HepG2 (cell line): ENCODE data around the gene MBD3. TPM values are rescaled to one million over a fixed set of nuclear protein-coding genes. Genes with fewer than 3 reads are reported as not detected.
"Not testable (repeated sequence)": the region's sequence is repeated elsewhere in the genome, so short reads cannot be mapped to it uniquely, and the experiment has no call there.

Source experiments
- ATAC-seq: fragments of 200-7000 bp; cut with Tn5 transposase; 3 replicates; pipeline ENCODE4 v1.9.1; 2020; ENCODE audit warnings: mild to moderate bottlenecking, moderate library complexity
- BruUV-seq: library from RNA; stranded (reverse); fragments of 400-500 nt; replicated peaks from 2 replicates; lab custom pipeline; 2021; lab: Mats Ljungman, UMichigan
- CTCF ChIA-PET: fragments of 300-600 bp; formaldehyde crosslinking; extraction: SDS; loops from one replicate; lab custom pipeline; 2021; ENCODE audit warnings: low total read pairs, inconsistent platforms, low intra/inter-chr PET ratio; lab: Yijun Ruan, JAX
- POLR2A ChIA-PET: fragments of 350-600 bp; sonication (Branson Sonifier 250); formaldehyde crosslinking; loops from one replicate; lab custom pipeline; 2020; ENCODE audit warnings: antibody characterized with exemption, inconsistent platforms; lab: Yijun Ruan, JAX
- DNase-seq: peaks from one replicate; pipeline ENCODE4 v3.0.0-alpha.2; 2015; ENCODE audit warnings: low spot score
- FAIRE-seq: peaks from 3 replicates; lab custom pipeline; 2011; peaks lifted over from hg19 to GRCh38; lab: Jason Lieb, UNC
- H2AFZ ChIP-seq: one replicate; pipeline ENCODE4 v1.6.1; 2011; ENCODE audit warnings: low read length, inconsistent platforms
- H3K27ac ChIP-seq: fragments of 300-600 bp; 3 replicates; pipeline ENCODE4 v1.8.0; 2011; ENCODE audit warnings: mixed run types, mild to moderate bottlenecking, mixed read lengths, low read length, inconsistent platforms; ENCODE audit not compliant: insufficient read depth; ENCODE audit errors: extremely low read length
- H3K27me3 ChIP-seq, 2 experiments: fragments of 200-600 bp in 1 of 2; 2 replicates in 1 of 2; 3 replicates in 1 of 2; pipeline versions ENCODE4 v1.6.0 to v1.8.0; 2011; ENCODE audit warnings: low read length in 2 of 2, mild to moderate bottlenecking in 2 of 2, moderate library complexity in 2 of 2, inconsistent platforms in 1 of 2; ENCODE audit not compliant: insufficient read depth in 2 of 2, control insufficient read depth in 1 of 2
- H3K36me3 ChIP-seq, 2 experiments: fragments of 200-600 bp in 1 of 2; replicated peaks in 1 of 2; 2 replicates in 1 of 2; 3 replicates in 1 of 2; pipeline versions ENCODE4 v1.5.1 to v1.8.0; 2011; ENCODE audit warnings: low read length in 2 of 2, inconsistent platforms in 1 of 2; ENCODE audit not compliant: insufficient read depth in 2 of 2, control insufficient read depth in 1 of 2
- H3K4me1 ChIP-seq: 2 replicates; pipeline ENCODE4 v1.5.1; 2012; ENCODE audit warnings: low read length, inconsistent platforms; ENCODE audit not compliant: insufficient read depth
- H3K4me2 ChIP-seq: 2 replicates; pipeline ENCODE4 v1.6.0; 2011; ENCODE audit warnings: low read depth, low read length, inconsistent platforms
- H3K4me3 ChIP-seq, 3 experiments: fragments of 200-600 bp in 1 of 3; sonication (generic), shearing (Covaris generic) in 1 of 3; replicated peaks in 1 of 3; 2 replicates each; pipeline ENCODE4 v1.5.1; 2011 to 2016; ENCODE audit warnings: low read length in 3 of 3, inconsistent platforms in 2 of 3, low read depth in 2 of 3, mild to moderate bottlenecking in 2 of 3, control low read depth in 1 of 3, mixed read lengths in 1 of 3; ENCODE audit not compliant: insufficient read depth in 1 of 3
- H3K79me2 ChIP-seq: one replicate; pipeline ENCODE4 v1.6.1; 2011; ENCODE audit warnings: low read length, inconsistent platforms; ENCODE audit not compliant: insufficient read depth
- H3K9ac ChIP-seq: 2 replicates; pipeline ENCODE4 v1.6.0; 2011; ENCODE audit warnings: mild to moderate bottlenecking, low read depth, low read length, inconsistent platforms; ENCODE audit not compliant: insufficient read depth
- H3K9me3 ChIP-seq: 2 replicates; pipeline ENCODE4 v1.5.1; 2012; ENCODE audit warnings: mild to moderate bottlenecking, low read length
- H4K20me1 ChIP-seq: 2 replicates; pipeline ENCODE4 v1.6.0; 2011; ENCODE audit warnings: inconsistent platforms, mild to moderate bottlenecking, low read length, moderate library complexity; ENCODE audit not compliant: insufficient read depth
- GRHL1 ChIP-seq: sonication (generic); formaldehyde crosslinking; conservative IDR thresholded peaks from 2 replicates; pipeline ENCODE4 v1.8.0; 2022; ENCODE audit warnings: missing genetic modification reagents
- ISL2 ChIP-seq: sonication (generic); formaldehyde crosslinking; IDR thresholded peaks from 2 replicates; pipeline ENCODE4 v1.5.0; 2020; ENCODE audit warnings: missing genetic modification reagents
- NR2F6 ChIP-seq, 2 experiments: IDR thresholded peaks; 2 replicates each; pipeline ENCODE4 v1.6.1; 2016; ENCODE audit warnings: antibody characterized with exemption in 1 of 2, mild to moderate bottlenecking in 1 of 2
- PRMT3 ChIP-seq: sonication (generic); formaldehyde crosslinking; IDR thresholded peaks from 2 replicates; pipeline ENCODE4 v1.8.1; 2022; ENCODE audit warnings: low read depth, mild to moderate bottlenecking, moderate library complexity, missing genetic modification reagents, borderline replicate concordance
- RFX1 ChIP-seq: fragments of 450-650 bp; IDR thresholded peaks from 2 replicates; pipeline ENCODE4 v1.6.1; 2017
- RFXAP ChIP-seq: sonication (generic); formaldehyde crosslinking; IDR thresholded peaks from 2 replicates; pipeline ENCODE4 v1.4.0; 2020; ENCODE audit warnings: missing genetic modification reagents, borderline replicate concordance
- ZBTB3 ChIP-seq: sonication (generic); formaldehyde crosslinking; IDR thresholded peaks from 2 replicates; pipeline ENCODE4 v1.4.0; 2020; ENCODE audit warnings: low read depth, mild to moderate bottlenecking, moderate library complexity, missing genetic modification reagents, borderline replicate concordance
- ZBTB39 ChIP-seq: sonication (generic); formaldehyde crosslinking; IDR thresholded peaks from 2 replicates; pipeline ENCODE4 v1.5.0; 2020; ENCODE audit warnings: missing genetic modification reagents
- ZNF230 ChIP-seq: sonication (generic); formaldehyde crosslinking; IDR thresholded peaks from 2 replicates; pipeline ENCODE4 v1.4.0; 2020; ENCODE audit warnings: mild to moderate bottlenecking, missing genetic modification reagents
- ZNF496 ChIP-seq: sonication (generic); formaldehyde crosslinking; IDR thresholded peaks from 2 replicates; pipeline ENCODE4 v1.8.1; 2023; ENCODE audit warnings: mild to moderate bottlenecking, moderate library complexity, missing genetic modification reagents; ENCODE audit not compliant: insufficient replicate concordance
- ZNF552 ChIP-seq: sonication (generic); formaldehyde crosslinking; IDR thresholded peaks from 2 replicates; pipeline ENCODE4 v1.9.0; 2022; ENCODE audit warnings: missing genetic modification reagents, mild to moderate bottlenecking, borderline replicate concordance
- ZNF589 ChIP-seq: sonication (generic); formaldehyde crosslinking; conservative IDR thresholded peaks from 2 replicates; pipeline ENCODE4 v1.8.0; 2022; ENCODE audit warnings: mild to moderate bottlenecking, moderate library complexity, missing genetic modification reagents
- WGBS: methylation state at CpG from one replicate; pipeline ENCODE4 v1.1.6; 2017; ENCODE audit warnings: low lambda C conversion rate; 5-methylcytosine and 5-hydroxymethylcytosine counted together
- in situ Hi-C: cut with HindIII; loops from 2 replicates; pipeline ENCODE4 v1.10.0; 2017; ENCODE audit warnings: low pct_unique_long_range_greater_than_20kb; ENCODE audit not compliant: extremely low pct_ligation_motif_present
- intact Hi-C: fragments of 100-400 bp; cut with micrococcal nuclease; formaldehyde crosslinking; loops from one replicate; pipeline ENCODE4 v1.10.0; 2022; ENCODE audit not compliant: unreplicated experiment
- polyA plus RNA-seq, 8 experiments: library from polyadenylated mRNA; depleted of rRNA in 3 of 8; stranded (reverse) in 7 of 8; unstranded in 1 of 8; fragments of >200 nt; fragmentation: Illumina TruSeq in 4 of 8; extraction: Trizol in 4 of 8; gene quantifications; 2 replicates each; pipeline versions ENCODE4 v1.2.1 to v1.2.3, GENCODE V29; 2011 to 2016; ENCODE audit warnings: low read depth in 4 of 8, missing spikeins in 1 of 8, mixed read lengths in 1 of 8; ENCODE audit not compliant: insufficient read depth in 1 of 8
- total RNA-seq, 5 experiments: library from RNA; depleted of rRNA; stranded (reverse); fragments of >200 nt; fragmentation: Illumina TruSeq; extraction: Trizol; gene quantifications; 2 replicates each; pipeline ENCODE4 v1.2.3, GENCODE V29; 2016; ENCODE audit warnings: low read depth in 1 of 5

The MBD3 gene
- total and polyA plus RNA-seq, 2 of the 13 experiments (the other 11 are each of a cell fraction or from before 2014, with no cell fraction given), result 21.2 to 76.9 TPM

- TF ChIP-seq ISL2 (CRISPR knock-in tag), result no peak
These were observed 52.2 kb downstream of the MBD3 start (continued) for GRCh38 chr19:1540365-1540925.

- H3K4me2 ChIP-seq; H3K27ac ChIP-seq; H3K36me3 ChIP-seq; H3K9ac ChIP-seq; H3K4me3 ChIP-seq; H3K27me3 ChIP-seq; BruUV-seq; in situ Hi-C loops; DNase-seq; H4K20me1 ChIP-seq; H3K9me3 ChIP-seq; ATAC-seq; FAIRE-seq; H2AFZ ChIP-seq; TF ChIP-seq NR2F6 (CRISPR knock-in tag; IDR thresholded peaks at IDR 0.05): not testable (repeated sequence)
- WGBS, result 75% methylated on average over 11 of the region's 11 CpGs
- intact Hi-C loops, result loop anchor here (10.0 kb wide), 2 partner anchors 55 to 225 kb away; partner anchors contain the start of gene MBD3
- peak; percentile 36 for TF ChIP-seq NR2F6 (IDR thresholded peaks at IDR 0.05)
- TF ChIP-seq, all 625 proteins: peak for 1; not testable (repeated sequence) for 624
- H3K79me2 ChIP-seq, CTCF ChIA-PET, POLR2A ChIA-PET, H3K4me1 ChIP-seq: not testable (repeated sequence)
These were observed 52.9 kb downstream of the MBD3 start for GRCh38 chr19:1539749-1540148.

- in situ Hi-C loops, result no loop called here
- FAIRE-seq, result no peak
- Histone ChIP-seq H2AFZ (no peak overlapping the region), H3K27ac (no peak overlapping the region), H3K27me3 (no peaks in the 10 kb centered on the region; a peak in 1 of 5 replicates), H3K36me3 (no peaks in the 10 kb centered on the region), H3K4me1 (peaks cover 8% of the 10 kb centered on the region), H3K9ac (no peak overlapping the region), H3K79me2 (no peaks in the 10 kb centered on the region), H3K9me3 (no peaks in the 10 kb centered on the region), H4K20me1 (no peaks in the 10 kb centered on the region), H3K4me2 (no peak overlapping the region; the same call in 1 of the 2 replicates), H3K4me3 (no peak overlapping the region; a peak in 1 of 6 replicates)
- ChIA-PET POLR2A (no interaction called here), CTCF (no interaction called here)
- 38% methylated on average over 14 of the region's 15 CpGs for WGBS
- DNase-seq, result no peak
- intact Hi-C loops, result no loop called here
- no peak for ATAC-seq
- BruUV-seq, result no TSS peak
- no peak for TF ChIP-seq ZNF552
- TF ChIP-seq ZNF496, result no peak
- no peak for TF ChIP-seq ZBTB3 (CRISPR knock-in tag)
- no peak for TF ChIP-seq RFXAP
- TF ChIP-seq ZNF589 (CRISPR knock-in tag), result no peak
- no peak for TF ChIP-seq RFX1
- no peak for TF ChIP-seq GRHL1 (CRISPR knock-in tag)
- TF ChIP-seq PRMT3 (CRISPR knock-in tag), result no peak
- TF ChIP-seq ZNF230, result no peak
- TF ChIP-seq ZBTB39, result no peak
These were observed 53.7 kb downstream of the MBD3 start for GRCh38 chr19:1538978-1539377.
